ENCODE data around the gene ZNF483.
"Not testable (repeated sequence)": the region's sequence is repeated elsewhere in the genome, so short reads cannot be mapped to it uniquely, and the experiment has no call there.

The ZNF483 gene

GRCh38 chr9:111542497-111543254, 17.7 kb downstream of the ZNF483 start:
- no peak for DNase-seq

GRCh38 chr9:111548623-111549022, 23.6 kb downstream of the ZNF483 start:
- DNase-seq = no peak

- not testable (repeated sequence) for DNase-seq
Measured at GRCh38 chr9:111555425-111555824, 30.4 kb downstream of the ZNF483 start.

- no peak for DNase-seq
Measured at GRCh38 chr9:111559000-111559610, 34.1 kb downstream of the ZNF483 start.

GRCh38 chr9:111561165-111561719, 36.3 kb downstream of the ZNF483 start:
- no peak for DNase-seq

- no peak for DNase-seq
Measured at GRCh38 chr9:111566234-111566633, 41.3 kb downstream of the ZNF483 start.

- not testable (repeated sequence) for DNase-seq
Measured at GRCh38 chr9:111568127-111568526, 43.1 kb downstream of the ZNF483 start.

- DNase-seq = no peak
Measured at GRCh38 chr9:111572950-111573604, 48.1 kb downstream of the ZNF483 start.

- DNase-seq = no peak
Measured at GRCh38 chr9:111582888-111583287, 57.9 kb downstream of the ZNF483 start.

- no peak for DNase-seq
Measured at GRCh38 chr9:111586378-111586777, 61.4 kb downstream of the ZNF483 start.

- no peak for DNase-seq
Measured at GRCh38 chr9:111588846-111589245, 63.9 kb downstream of the ZNF483 start.

GRCh38 chr9:111597852-111598732, 73.1 kb downstream of the ZNF483 start:
- peak; percentile 24 to 46 (median 40) for DNase-seq

- DNase-seq = no peak
Measured at GRCh38 chr9:111598733-111599091, 73.7 kb downstream of the ZNF483 start.

- DNase-seq = peak in 1 of 5 donors; percentile 9
Measured at GRCh38 chr9:111599092-111599954, 74.3 kb downstream of the ZNF483 start, which contains the start of gene PTGR1. TSS of gene PTGR1 (minus strand) at chr9:111599647. CDS start at chr9:111597422, 2,225 bp downstream.

- DNase-seq = no peak
Measured at GRCh38 chr9:111599955-111600343, 75.0 kb downstream of the ZNF483 start.

GRCh38 chr9:111601237-111602018, 76.4 kb downstream of the ZNF483 start:
- DNase-seq = no peak

GRCh38 chr9:111603041-111603440, 78.1 kb downstream of the ZNF483 start:
- no peak for DNase-seq

- DNase-seq = no peak
Measured at GRCh38 chr9:111604054-111604615, 79.2 kb downstream of the ZNF483 start.

- no peak for DNase-seq
Measured at GRCh38 chr9:111605041-111605559, 80.1 kb downstream of the ZNF483 start.

GRCh38 chr9:111610149-111610548, 85.2 kb downstream of the ZNF483 start:
- DNase-seq = no peak

All from T-helper 1 cell (primary cell).